ACHN (cell line): ENCODE measurements around the gene CCNF.

Source experiments
- DNase-seq: peaks from one replicate; pipeline ENCODE4 v3.0.0-alpha.2; 2015
- in situ Hi-C: cut with HindIII; loops from 2 replicates; pipeline ENCODE4 v1.10.0; 2017; ENCODE audit warnings: low sequenced_read_pairs, low pct_ligation_motif_present, low pct_unique_long_range_greater_than_20kb

The CCNF gene

GRCh38 chr16:2489581-2489980, 60.3 kb downstream of the CCNF start:
- DNase-seq, result no peak
- in situ Hi-C loops, result no loop called here

- no peak for DNase-seq
- in situ Hi-C loops, result no loop called here
These were observed 61.2 kb downstream of the CCNF start for GRCh38 chr16:2490190-2491105.

GRCh38 chr16:2492292-2492691, 63.0 kb downstream of the CCNF start:
- no peak for DNase-seq
- in situ Hi-C loops, result no loop called here

GRCh38 chr16:2493605-2494004, 64.4 kb downstream of the CCNF start:
- DNase-seq, result no peak
- in situ Hi-C loops, result no loop called here

- in situ Hi-C loops, result no loop called here
These were observed 65.4 kb downstream of the CCNF start for GRCh38 chr16:2494616-2495015.

GRCh38 chr16:2495041-2495440, 65.8 kb downstream of the CCNF start:
- in situ Hi-C loops, result no loop called here
- no peak for DNase-seq

More at GRCh38 chr16:2494616-2495015, 65.4 kb downstream of the CCNF start:
- no peak for DNase-seq

- in situ Hi-C loops, result no loop called here
- no peak for DNase-seq
These were observed 67.2 kb downstream of the CCNF start for GRCh38 chr16:2496223-2497115.

GRCh38 chr16:2497116-2497630, 67.9 kb downstream of the CCNF start:
- no peak for DNase-seq
- in situ Hi-C loops, result no loop called here

- DNase-seq, result no peak
- in situ Hi-C loops, result no loop called here
These were observed 68.6 kb downstream of the CCNF start for GRCh38 chr16:2497695-2498484.

- no peak for DNase-seq
- in situ Hi-C loops, result no loop called here
These were observed 69.4 kb downstream of the CCNF start for GRCh38 chr16:2498531-2499253.

- DNase-seq, result no peak
- in situ Hi-C loops, result no loop called here
These were observed 70.2 kb downstream of the CCNF start for GRCh38 chr16:2499454-2499853.

GRCh38 chr16:2499890-2500429, 70.7 kb downstream of the CCNF start:
- in situ Hi-C loops, result no loop called here
- no peak for DNase-seq

GRCh38 chr16:2500430-2500917, 71.2 kb downstream of the CCNF start:
- in situ Hi-C loops, result no loop called here
- DNase-seq, result no peak

GRCh38 chr16:2500918-2501750, 71.9 kb downstream of the CCNF start:
- in situ Hi-C loops, result no loop called here
- DNase-seq, result peak; percentile 95

- in situ Hi-C loops, result no loop called here
- no peak for DNase-seq
These were observed 73.0 kb downstream of the CCNF start for GRCh38 chr16:2501946-2502895.

- in situ Hi-C loops, result no loop called here
- DNase-seq, result no peak
These were observed 76.4 kb downstream of the CCNF start for GRCh38 chr16:2505695-2506094.
